Activated gamma-delta T cell treated with anti-CD3 and anti-CD28 coated beads, Interleukin-2, amount 50 U/mL, for 16 hours (primary cell): ENCODE measurements around the gene NOTUM.
"Not testable (repeated sequence)": the region's sequence is repeated elsewhere in the genome, so short reads cannot be mapped to it uniquely, and the experiment has no call there.

ENCODE experiments used
- DNase-seq: peaks from one replicate; pipeline ENCODE4 v3.0.0-alpha.2; 2020; ENCODE audit warnings: low read depth

Gene NOTUM

DNA sequence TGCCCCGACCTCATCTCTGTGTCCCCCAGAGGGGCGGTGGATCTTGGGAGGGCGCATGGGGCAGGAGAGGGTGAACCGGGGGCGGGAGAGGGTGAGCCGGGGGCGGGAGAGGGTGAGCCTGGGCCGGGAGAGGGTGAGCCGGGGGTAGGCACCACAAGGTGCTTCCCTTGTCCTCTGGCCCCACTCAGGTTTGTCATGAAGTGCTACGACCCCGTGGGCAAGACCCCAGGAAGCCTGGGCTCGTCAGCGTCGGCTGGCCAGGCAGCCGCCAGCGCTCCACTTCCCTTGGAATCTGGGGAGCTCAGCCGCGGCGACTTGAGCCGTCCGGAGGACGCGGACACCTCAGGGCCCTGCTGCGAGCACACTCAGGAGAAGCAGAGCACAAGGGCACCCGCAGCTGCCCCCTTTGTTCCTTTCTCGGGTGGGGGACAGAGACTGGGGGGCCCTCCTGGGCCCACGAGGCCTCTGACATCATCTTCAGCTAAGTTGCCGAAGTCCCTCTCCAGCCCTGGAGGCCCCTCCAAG, 35.3 kb upstream of the NOTUM start:
- DNase-seq: no peak

DNA sequence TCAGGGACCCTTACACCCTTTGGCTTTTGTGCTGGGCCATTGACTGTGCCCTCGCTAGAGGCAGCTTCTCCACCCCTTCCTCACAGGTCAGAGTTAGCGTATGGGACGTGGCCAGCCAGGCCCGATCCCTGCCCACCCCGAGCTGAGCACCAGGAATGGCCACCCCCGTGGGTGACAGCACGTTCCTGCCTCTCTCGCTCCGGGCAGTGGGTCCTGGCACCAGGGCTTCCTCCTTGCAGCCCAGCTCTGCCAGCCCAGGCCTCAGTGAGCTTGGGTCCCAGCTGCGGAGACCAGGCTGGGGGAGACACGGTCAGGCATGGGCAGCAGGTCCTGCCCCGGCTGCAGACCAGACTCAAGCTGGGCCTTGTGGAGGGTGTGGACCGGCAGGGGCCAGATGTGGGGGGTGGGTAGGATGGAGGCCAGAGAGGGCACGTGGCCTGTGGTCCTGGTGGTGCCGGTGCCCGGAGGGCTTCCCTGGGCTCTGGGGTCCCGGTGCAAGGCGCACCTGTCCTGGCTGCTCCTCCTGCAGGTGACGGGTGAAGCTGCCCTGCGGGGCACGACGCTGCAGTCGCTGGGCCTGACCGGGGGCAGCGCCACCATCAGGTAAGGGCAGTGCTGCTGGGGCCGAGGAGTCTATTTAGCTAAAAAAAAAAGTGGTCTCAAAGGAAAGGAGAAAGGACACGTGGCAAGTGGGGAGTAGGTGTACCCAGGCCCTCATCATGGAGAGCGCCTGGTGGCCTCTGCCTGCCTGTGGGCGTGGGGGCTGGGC, 34.7 kb upstream of the NOTUM start:
- no peak for DNase-seq

DNA sequence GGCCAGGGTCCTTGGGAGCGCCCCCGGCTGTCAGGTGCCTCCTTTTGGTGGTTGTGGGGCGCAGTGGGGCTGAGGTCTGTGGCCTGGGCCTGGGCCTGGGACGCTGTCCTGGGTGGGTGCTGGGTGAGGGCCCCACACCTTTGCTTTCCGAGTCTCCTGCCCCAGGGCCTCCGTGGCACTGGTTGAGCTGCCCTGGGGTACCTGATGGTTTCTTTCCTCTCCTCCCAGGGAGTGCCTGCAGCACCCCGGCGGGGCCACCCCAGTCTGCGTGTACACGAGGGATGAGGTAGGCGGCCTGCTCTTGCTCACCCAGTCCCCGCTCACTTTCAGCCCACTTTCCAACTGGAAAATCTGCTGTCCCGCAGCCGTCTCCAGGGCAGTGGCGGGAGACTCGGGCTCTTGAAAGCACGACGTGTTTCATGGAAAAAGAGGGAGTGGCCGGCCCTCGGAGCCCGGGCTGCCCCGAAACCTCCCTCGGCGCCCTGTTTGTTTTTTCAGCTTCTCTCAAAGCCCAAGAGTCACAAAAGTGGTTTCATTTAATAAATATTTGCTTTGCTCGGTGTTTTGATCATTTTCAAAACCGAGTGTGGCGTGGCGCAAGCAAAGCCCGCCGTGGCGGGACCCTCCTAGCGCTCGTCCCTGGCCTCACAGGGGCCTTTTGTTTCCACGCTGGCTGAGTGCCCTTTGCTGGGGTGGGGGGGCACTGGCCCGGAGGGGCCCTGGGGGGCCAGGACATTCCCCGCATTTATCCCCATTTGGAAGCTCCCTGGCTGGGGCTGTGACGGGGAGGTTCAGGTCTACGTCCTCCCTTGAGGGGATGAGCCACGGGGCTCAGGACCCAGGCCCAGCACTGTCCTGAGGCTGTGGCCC, 33.8 kb upstream of the NOTUM start:
- no peak for DNase-seq

DNA sequence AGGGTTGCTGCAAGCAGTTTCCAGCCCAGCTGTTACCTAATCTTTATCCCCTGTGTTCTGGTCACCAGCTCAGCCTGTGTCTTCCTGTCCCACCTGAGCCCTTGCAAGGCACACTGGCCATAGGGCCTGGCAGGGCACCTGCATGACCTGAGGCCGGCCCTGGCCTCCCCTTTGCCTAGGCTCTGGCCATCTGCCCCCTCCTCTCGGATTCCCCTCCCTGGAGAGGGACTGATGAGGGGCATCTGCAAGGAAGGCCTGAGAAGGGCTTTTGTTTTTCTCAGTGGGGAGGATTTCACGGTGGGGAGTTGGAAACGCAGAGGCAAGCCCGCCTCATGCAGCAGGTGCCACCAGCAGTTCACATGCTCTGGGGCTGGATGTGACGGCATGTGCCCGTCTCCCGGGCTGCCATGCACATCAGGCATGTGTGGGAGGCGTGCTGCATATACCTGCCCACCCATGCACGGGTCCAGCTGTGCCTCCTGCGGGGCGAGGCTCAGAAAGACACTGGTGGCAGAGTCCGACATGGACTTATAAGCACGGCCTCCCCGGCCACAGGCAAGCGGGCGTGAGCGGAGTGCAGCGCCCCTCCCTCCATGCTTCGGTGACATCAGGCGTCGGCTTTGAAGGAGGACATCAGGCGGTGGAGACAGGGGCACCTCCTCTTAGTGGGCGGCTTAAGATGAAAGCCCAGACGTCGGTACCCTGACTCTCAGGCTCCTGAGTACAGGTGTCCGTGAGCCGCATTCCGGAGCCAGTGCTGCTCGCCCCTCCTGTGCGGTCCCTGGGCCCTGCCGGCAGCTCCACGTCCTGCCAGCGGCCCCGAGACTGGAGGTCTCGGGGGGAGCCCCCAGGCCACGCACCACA, 33.0 kb upstream of the NOTUM start:
- DNase-seq: no peak

DNA sequence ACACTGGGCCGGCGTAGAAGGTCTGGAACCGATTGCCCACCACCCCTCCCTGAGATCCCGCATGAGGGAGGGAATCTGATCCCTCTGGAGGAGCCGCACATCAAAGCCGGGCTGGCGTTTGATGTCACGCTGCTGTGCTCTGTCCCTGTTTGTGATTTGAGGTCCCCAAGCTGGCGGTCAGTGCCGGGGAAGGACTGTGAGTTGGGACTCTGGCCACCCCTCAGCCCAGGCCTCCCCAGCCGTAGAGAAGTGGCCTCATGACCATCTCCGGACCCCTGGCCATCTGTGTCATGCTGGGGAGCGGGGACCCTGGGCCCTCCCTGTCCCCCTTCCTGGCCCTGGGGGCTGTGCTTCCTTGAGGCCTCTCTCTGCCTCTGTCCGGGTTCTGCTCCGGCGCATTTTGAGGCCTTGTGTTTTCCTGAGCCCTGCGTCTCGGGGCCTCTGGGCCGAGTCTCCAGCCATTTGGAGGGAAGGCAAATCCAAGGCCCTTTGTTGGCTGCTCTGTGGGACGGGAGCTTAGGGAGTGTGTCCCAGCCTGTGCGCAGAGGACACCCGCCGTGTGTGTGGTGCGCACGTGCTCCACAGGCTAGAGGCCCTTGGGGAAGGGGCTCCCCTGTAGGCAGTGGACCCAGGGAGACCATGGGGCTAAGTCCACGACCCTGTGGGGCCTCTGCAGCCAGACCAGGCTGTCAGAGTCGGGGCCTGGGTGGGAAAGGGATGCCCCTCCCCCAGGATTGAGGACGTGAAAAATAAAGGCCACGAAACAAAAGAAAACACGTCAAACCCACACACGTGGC, 31.5 kb upstream of the NOTUM start:
- no peak for DNase-seq

DNA sequence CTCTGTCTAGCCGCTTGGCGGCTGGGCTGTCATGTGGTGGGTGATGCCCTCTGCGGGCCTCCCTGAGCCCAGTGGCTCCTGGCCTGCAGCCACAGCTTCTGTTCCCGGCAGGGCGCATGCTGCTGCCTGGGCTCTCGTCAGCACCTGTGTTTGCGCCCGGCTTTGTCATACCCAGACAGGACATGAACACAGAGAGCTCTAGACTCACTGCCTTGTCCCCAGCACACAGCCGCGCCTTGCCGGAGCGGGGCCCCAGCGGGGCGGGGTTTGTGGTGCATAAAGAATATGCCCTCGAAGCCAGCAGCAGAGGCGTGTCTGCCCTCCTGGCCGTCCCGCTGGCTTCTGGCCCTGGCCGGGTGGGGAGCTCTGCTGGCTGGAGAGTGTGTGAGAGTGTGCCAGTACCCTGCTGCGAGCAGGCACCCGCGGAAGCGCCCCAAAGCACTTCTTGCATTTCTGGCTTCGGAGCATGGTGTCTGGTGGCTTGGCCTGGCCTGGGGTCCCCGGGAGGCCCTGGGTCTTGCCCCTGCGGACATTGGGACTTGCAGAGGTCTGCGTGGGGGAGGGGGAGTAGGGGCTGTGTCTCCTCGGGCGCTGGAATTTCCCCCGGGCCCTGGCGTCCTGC, 30.8 kb upstream of the NOTUM start:
- no peak for DNase-seq

DNA sequence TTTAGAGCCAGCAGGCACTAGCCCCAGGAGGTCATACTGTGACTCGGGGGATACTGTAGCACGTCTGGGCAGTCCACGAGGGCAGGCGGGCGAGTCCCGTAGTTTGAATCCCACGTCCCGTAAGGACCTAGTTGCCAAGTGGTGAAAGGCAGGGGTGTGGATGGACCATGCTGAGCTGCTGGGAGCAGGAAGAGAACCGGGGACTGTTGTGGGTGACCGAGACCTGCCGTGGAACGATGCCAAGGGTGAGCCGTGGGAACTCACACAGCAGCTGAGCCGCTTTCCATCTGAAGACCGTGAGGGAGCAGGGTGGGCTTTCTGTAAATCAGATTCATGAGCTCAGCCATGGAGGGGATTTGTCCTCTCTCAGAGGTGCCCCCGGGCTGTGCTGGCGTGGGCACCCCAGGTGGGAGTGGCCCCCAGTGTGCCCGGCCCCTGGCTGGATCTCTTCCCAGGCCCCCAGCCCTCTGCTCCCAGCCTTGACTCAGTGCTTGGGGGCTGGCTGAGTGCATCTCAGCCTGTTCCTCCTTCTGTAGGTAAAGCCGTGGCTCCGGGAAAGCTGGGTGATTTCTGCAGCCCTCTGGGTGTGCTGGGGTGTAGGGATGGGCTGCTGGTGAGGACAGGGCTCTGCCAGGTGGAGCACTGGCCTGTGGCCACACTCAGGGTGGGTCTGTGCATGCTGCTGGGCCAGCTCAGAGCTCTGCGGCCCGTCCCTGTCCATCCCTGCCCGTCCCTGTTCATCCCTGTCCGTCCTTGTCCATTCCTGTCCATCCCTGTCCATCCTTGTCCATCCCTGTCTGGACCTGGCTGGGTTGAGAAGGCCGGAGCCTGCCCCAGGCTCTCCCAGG, 30.1 kb upstream of the NOTUM start:
- DNase-seq: no peak

DNA sequence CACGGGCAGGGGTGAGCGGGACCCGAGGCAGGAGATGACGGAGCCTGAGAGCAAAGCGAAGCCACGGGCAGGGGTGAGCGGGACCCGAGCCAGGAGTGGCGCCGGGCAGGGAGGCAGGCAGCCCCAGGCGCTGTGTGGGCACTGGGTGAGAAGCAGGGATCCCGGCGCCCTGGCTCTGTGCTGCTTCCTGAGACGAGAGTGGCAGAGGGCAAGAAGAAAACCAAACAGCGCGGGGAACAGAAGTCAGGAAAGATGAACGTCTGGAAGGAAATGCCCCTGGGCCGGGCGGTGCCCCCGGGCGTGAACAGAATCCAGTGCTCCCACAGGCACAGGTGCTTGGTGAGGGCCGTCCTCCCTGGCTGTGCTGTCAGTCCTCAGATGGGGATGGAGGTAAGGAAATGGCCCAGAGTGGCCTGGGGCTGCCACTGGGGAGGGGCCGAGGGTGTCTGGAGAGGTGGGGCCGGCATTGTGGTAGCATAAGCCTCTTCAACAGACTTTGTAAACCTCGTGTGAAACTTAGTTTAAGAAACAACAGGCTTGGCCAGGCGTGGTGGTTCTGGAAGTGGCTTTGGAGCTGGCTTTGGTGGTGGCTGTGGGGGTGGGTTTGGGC, 26.3 kb upstream of the NOTUM start:
- DNase-seq: no peak

DNA sequence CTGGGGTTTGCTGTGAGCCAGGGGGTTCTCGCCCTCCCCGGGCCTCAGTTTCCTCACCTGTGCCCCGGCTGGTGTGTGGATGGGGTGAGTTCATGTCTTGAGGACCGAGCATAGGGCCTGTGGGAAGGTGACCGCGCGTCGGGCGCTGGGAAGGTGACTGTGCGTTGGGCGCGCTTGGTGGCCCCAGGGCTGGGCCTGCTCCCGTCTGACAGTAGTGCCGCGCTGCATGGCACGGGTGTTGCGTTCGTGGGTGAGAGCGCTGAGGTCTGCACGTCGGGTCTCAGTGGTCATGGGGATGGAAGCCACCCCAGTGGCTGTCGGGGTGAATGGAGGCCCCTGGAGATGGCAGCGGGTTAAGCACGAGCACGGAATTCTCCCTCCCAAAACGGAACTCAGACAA, 25.6 kb upstream of the NOTUM start:
- no peak for DNase-seq

DNA sequence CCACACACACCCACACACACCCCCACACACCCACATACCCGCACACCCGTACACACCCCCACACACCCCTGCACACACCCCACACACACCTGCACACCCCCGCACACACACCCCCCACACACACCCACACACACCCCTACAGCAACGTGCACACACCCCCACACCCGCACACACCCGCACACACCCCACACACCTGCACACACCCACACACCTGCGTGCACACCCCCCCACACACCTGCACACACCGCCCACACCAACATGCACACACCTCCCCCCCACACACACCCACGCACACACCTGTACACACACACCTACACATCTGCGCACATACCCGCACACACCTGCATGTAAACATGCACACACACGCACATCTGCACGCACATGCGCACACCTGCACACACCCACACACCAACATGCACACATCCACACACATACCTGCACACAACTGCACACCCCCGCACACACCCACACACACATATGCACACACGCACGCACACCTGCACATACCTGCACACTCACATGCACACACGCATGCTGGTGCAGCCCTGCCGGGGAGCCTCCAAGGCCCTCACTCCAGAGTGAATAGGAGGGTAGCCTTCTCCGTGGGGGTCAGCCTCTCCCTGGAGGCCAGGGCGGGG, 23.9 kb upstream of the NOTUM start:
- no peak for DNase-seq

DNA sequence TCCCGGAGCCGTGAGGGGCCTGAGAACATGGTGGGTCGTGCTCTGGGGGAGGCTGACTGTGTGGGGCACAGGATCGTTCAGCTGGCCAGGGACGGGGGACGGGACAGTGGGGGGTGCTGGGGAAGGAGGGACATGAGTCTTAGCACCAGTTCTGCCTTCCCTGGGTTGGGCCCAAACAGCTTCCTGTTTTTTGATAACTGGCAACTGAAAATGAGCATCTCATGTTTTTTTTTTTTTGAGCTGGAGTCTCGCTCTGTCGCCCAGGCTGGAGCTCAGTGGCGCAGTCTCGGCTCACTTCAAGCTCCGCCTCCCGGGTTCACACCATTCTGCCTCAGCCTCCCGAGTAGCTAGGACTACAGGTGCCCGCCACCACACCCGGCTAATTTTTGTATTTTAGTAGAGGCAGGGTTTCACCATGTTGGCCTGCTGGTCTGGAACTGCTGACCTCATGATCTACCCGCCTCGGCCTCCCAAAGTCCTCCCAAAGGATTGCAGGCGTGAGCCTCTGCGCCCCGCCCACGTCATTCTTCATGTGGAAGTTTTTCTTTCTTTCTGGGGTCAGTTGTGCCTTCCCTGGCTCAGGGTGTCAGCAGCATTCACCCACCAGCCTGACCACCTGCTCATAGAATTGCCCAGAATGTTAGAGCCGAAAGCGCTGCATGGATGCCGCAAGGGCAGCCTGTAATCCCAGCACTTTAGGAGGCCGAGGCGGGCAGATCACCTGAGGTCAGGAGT, 22.8 kb upstream of the NOTUM start:
- DNase-seq: no peak

DNA sequence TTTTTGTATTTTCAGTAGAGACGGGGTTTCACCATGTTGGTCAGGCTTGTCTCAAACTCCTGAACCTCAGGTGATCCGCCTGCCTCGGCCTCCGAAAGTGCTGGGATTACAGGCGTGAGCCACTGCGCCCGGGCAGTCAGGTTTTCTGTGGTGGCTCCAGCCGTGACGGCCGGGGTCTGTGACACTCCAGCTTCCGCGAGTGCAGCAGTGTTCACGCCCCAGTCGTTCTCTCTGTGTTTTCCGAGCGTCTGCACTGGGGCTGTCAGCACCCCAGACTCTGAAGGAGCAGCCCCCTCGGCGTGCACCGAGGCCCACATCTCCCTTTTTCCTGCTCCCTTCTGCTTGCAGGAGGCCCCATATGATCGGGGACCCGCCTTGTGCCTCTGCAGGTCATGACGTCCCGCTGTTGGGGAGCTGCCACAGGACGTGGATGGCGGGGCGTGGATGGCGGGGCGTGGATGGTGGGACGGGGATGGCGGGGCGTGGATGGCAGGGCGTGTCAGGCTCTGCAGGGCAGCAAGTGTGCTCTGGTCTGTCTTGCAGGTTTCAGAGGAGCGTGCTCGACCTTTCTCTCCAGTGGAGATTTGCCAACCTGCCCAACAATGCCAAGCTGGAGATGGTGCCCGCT, 22.1 kb upstream of the NOTUM start:
- DNase-seq: no peak

DNA sequence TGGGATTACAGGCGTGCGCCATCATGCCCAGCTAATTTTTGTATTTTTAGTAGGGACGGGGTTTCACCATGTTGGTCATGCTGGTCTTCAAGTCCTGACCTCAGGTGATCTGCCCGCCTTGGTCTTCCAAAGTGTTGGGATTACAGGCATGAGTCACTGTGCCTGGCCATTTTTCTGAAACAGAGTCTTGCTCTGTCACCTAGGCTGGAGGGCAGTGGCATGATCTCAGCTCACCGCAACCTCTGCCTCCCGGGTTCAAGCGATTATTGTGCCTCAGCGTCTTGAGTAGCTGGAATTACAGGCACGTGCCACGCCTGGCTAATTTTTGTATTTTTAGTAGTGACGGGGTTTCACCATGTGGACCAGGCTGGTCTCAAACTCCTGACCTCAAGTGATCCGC, 20.5 kb upstream of the NOTUM start:
- not testable (repeated sequence) for DNase-seq

DNA sequence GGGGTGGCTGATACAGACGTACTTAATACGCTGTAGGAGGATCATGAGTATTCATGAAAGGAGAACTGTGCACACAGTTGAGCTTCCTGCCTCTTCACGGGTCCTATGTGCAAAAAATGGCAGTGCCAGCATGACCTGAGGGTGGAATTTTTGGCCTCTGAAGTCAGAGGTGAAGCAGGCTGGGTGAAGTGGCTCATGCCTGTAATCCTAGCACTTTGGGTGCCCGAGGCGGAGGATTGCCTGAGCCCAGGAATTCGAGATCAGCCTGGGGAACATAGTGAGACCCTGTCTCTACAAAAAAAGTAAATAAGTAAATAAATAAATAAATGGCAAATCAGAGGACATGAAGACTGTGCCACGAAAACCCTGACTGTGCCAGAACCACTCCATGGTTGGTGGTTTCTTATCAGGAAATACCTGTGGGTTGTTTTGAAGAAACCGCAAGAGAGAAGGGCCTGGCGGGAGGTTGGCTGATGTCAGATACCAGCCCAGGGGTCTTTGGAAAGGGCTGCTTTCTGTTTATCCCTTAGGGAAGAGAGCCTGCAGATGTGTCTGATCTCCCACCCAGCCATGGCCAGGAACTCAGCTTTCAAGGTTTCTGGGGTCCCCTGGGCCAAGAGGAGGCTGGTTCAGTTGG, 19.8 kb upstream of the NOTUM start:
- no peak for DNase-seq

DNA sequence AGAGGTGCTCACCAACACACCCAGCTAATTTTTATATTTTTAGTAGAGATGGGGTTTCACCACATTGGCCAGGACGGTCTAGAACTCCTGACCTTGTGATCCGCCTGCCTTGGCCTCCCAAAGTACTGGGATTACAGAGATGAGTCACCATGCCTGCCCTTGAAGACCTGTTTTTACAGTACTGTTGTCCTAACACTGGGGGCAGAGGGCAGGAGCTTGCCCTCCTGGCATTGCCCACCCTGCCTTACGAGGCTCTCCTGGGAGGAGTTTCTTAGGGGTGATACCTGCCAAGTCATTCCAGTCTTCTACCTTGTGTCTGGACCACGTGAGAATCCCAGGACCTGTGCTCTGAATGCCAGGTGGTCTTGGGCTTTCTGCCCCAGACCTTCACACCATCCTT, 19.1 kb upstream of the NOTUM start:
- DNase-seq: no peak

DNA sequence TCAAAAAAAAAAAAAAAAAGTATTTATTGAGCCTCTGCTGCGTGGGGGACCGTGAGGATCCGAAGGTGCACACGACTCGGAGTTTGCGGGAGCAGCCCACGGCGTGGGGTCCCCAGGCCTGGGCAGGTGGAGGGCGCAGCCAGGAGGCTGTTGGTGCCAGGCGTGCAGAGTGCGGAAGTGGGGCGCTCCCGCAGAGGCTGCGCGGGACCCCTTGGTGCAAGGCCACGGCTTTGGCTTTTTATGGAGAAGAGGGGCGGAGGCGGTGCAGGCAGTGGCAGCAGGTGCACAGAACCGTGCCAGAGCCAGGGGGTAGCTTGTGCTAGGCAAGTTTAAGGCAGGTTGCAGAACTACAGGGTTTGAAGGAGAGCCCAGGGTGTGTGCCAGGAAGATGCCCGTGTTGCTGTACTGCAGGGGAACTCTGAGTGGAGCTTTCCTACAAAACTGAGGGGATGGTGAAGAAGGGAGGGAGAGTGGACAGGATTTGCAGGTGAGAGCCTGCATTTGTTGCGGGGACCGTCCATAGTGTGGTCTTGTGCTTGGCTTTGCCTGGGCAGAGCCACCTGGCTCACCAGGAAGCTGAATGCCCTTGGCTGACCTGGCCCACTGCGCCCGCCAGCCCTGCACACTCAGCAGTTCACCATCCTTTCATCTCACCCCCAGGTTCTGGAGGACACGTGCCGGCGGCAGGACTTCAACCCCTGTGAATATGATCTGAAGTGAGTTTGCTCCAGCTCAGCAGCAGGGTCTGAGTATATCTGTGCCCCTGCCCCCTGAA, 17.7 kb upstream of the NOTUM start:
- DNase-seq: no peak
